ENCODE measurements around the gene TIMM17A. TPM values are rescaled to one million over a fixed set of nuclear protein-coding genes. Genes with fewer than 3 reads are reported as not detected.

TIMM17A gene
- total and polyA plus RNA-seq, 2 donors, result 47.1 to 48.9 TPM

DNA sequence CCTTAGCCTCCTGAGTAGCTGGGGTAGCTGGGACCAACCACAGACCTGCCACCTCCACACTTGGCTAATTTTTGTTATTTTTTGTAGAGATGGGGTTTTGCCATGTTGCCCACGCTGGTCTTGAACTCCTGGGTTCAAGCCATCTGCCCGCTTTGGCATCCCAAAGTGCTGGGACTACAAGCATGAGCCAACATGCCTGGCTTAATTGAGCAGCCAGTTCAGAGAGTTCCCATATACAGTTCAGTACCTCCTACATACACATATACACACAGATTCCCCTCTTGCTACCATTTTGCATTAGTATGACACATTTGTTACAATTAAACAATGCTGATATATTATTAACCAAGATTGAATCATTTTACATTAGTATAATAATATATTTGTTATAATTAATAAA lies 30.1 kb downstream of the TIMM17A start:
- Histone ChIP-seq H3K27ac (ENCODE audit: low read depth in 1 of 2, low read length in 1 of 2) (no peak overlapping the region), H3K36me3 (ENCODE audit: control insufficient read depth in 2 of 2, insufficient read depth in 2 of 2, low read length in 1 of 2) (peaks cover 13 to 17% of the 10 kb centered on the region in 2 donors), H3K27me3 (ENCODE audit: control insufficient read depth in 2 of 2, insufficient read depth in 1 of 2, low read length in 1 of 2) (peaks cover 0 to 4% of the 10 kb centered on the region in 2 donors), H3K9me3 (ENCODE audit: control insufficient read depth in 2 of 2, insufficient read depth in 1 of 2, low read length in 1 of 2) (no peaks in the 10 kb centered on the region), H3K4me1 (ENCODE audit: control insufficient read depth in 2 of 2, insufficient read depth in 2 of 2, low read length in 2 of 2) (peaks cover 3 to 11% of the 10 kb centered on the region in 2 donors), H3K4me3 (ENCODE audit: low read length in 2 of 2) (no peak overlapping the region)
- WGBS, result 94% methylated on average over 2 of the region's 2 CpGs
- DNase-seq (ENCODE audit: low read depth in 6 of 9, low spot score in 9 of 9), result no peak

DNA sequence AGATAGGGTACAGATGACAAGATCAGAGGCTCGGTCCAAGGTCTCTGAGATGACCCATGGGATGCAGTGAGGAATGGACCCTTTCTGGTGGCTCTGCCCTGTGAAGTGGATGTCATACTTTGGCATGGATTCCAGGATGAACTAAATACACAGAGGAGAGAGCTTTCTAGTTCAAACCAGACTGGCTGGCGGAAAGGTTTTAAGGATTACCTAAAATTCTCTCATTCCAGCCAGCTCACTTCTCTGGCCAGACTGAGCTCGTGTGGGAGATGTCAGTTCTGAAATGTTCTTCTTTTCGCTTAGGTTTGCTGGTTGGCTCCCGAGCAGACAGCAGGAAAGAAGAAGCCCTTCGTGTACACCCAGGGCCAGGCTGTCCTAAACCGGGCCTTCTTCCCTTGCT lies 33.3 kb downstream of the TIMM17A start:
- Histone ChIP-seq H3K4me1 (ENCODE audit: control insufficient read depth in 2 of 2, insufficient read depth in 2 of 2, low read length in 2 of 2) (peaks cover 0 to 4% of the 10 kb centered on the region in 2 donors), H3K27ac (ENCODE audit: low read depth in 1 of 2, low read length in 1 of 2) (no peak overlapping the region), H3K27me3 (ENCODE audit: control insufficient read depth in 2 of 2, insufficient read depth in 1 of 2, low read length in 1 of 2) (no peaks in the 10 kb centered on the region), H3K9me3 (ENCODE audit: control insufficient read depth in 2 of 2, insufficient read depth in 1 of 2, low read length in 1 of 2) (no peaks in the 10 kb centered on the region), H3K36me3 (ENCODE audit: control insufficient read depth in 2 of 2, insufficient read depth in 2 of 2, low read length in 1 of 2) (peaks cover 31 to 35% of the 10 kb centered on the region in 2 donors), H3K4me3 (ENCODE audit: low read length in 2 of 2) (no peak overlapping the region)
- no peak for DNase-seq (ENCODE audit: low read depth in 6 of 9, low spot score in 9 of 9)
- WGBS, result 90% methylated on average over 7 of the region's 7 CpGs

DNA sequence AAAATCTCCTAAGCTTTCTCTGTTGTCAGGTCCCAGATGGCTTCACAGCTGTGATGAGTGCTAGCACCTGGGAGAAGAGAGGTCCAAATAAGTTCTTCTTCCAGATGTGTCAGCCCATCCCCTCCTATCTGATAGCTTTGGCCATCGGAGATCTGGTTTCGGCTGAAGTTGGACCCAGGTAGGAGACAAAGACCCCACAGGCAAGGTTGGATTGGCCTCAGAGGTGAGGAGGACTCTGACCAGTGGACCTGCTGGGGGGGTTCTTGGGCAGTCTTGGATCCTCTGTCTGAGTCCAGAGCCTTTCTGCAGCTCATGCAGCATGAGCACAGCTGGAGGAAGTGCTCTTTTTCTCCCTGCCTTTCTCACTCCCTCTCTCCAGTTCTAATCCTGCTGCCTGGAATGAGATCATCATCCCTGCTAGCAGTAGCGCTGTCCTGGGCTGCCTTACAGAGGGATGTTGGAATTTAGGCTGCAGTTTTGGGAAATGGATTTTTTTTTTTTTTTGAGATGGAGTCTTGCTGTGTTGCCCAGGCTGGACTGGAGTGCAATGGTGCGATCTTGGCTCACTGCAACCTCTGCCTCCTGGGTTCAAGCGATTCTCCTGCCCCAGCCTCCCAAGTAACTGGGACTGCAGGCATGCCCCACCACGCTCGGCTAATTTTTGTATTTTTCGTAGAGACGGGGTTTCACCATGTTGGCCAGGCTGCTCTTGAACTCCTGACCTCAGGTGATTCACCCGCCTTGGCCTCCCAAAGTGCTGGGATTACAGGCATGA lies 34.2 kb downstream of the TIMM17A start:
- no peak overlapping the region for H3K4me3 ChIP-seq (ENCODE audit: low read length in 2 of 2)
- no peak overlapping the region for H3K27ac ChIP-seq (ENCODE audit: low read depth in 1 of 2, low read length in 1 of 2)
- peaks cover 0 to 2% of the 10 kb centered on the region in 2 donors for H3K4me1 ChIP-seq (ENCODE audit: control insufficient read depth in 2 of 2, insufficient read depth in 2 of 2, low read length in 2 of 2)
- H3K27me3 ChIP-seq (ENCODE audit: control insufficient read depth in 2 of 2, insufficient read depth in 1 of 2, low read length in 1 of 2), result no peaks in the 10 kb centered on the region
- no peaks in the 10 kb centered on the region for H3K9me3 ChIP-seq (ENCODE audit: control insufficient read depth in 2 of 2, insufficient read depth in 1 of 2, low read length in 1 of 2)
- no peak for DNase-seq (ENCODE audit: low read depth in 6 of 9, low spot score in 9 of 9)
- WGBS, result 97% methylated on average over 10 of the region's 10 CpGs
- H3K36me3 ChIP-seq (ENCODE audit: control insufficient read depth in 2 of 2, insufficient read depth in 2 of 2, low read length in 1 of 2), result peaks cover 31 to 35% of the 10 kb centered on the region in 2 donors

DNA sequence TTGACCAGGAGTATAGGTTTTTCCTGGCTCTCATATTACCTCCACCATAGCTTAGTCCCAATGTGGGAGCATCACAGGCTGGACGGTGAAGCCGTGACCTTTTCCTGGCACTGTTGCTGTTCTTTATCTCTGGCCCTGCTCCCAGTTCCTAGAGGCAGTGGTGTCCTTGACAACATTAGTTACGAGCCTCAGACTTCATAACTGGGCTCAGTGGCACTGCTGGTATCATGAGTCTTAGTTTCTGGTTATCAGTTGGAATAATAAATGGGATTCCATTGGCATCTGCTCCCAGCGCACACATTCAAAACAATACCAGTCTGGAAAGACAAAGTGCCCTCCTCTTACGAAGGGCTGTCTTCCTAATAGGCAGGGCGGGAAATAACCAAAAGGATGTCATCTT lies 35.1 kb downstream of the TIMM17A start:
- WGBS, result 88% methylated on average over 6 of the region's 6 CpGs
- Histone ChIP-seq H3K9me3 (ENCODE audit: control insufficient read depth in 2 of 2, insufficient read depth in 1 of 2, low read length in 1 of 2) (no peaks in the 10 kb centered on the region), H3K4me3 (ENCODE audit: low read length in 2 of 2) (no peak overlapping the region), H3K27ac (ENCODE audit: low read depth in 1 of 2, low read length in 1 of 2) (no peak overlapping the region), H3K36me3 (ENCODE audit: control insufficient read depth in 2 of 2, insufficient read depth in 2 of 2, low read length in 1 of 2) (peaks cover 31 to 35% of the 10 kb centered on the region in 2 donors), H3K27me3 (ENCODE audit: control insufficient read depth in 2 of 2, insufficient read depth in 1 of 2, low read length in 1 of 2) (no peaks in the 10 kb centered on the region), H3K4me1 (ENCODE audit: control insufficient read depth in 2 of 2, insufficient read depth in 2 of 2, low read length in 2 of 2) (peaks cover 0 to 2% of the 10 kb centered on the region in 2 donors)
- no peak for DNase-seq (ENCODE audit: low read depth in 6 of 9, low spot score in 9 of 9)

DNA sequence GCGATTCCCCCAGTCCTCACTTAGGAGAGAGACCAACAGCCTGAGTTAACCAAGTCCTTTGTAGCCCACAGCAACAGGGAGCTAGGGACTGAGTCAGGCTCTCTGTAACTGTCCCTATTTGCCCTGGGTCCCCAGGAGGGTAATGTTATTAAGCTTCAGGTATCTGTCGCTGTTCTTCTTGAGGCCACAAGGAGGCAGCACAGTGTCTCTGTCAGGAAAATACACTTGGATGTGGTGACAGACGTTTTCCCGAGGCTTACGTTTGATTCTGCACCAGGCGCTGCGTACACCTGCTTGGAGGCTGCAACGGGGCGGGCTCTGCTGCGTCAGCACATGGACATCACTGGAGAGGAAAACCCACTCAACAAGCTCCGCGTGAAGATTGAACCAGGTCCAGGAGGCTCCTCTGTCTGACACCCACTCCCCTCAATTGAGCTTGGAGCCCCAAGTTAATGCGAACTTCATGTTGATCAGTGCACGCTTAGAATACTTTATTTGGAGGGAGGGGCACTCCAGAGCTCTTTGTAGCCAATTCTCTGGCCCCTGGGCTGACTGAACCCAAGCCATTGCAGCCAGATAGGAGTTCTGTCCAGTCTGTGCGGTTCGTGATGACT lies 44.4 kb downstream of the TIMM17A start:
- H3K27ac ChIP-seq (ENCODE audit: low read depth in 1 of 2, low read length in 1 of 2), result no peak overlapping the region

DNA sequence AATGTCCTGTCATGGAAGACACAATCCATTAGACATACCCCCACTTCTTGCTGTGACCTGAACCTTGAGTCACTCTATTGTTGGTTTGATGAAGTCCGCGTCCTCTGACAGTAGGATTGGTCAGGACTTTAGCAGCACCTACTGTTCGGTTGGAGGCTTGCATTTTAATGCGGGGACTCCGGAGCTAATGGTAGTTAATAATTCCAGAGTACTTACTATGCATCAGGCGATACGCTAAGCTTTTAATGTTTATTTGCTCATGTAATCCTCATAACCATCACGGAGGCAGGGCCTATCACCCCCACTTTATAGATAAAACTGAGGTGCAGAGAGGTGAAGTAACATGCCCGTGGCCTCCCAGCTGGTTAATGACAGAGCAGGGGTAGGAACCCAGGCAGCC lies 47.2 kb downstream of the TIMM17A start:
- peaks cover 46 to 56% of the 10 kb centered on the region in 2 donors for H3K36me3 ChIP-seq (ENCODE audit: control insufficient read depth in 2 of 2, insufficient read depth in 2 of 2, low read length in 1 of 2)
- H3K27ac ChIP-seq (ENCODE audit: low read depth in 1 of 2, low read length in 1 of 2), result no peak overlapping the region
- H3K4me1 ChIP-seq (ENCODE audit: control insufficient read depth in 2 of 2, insufficient read depth in 2 of 2, low read length in 2 of 2), result no peaks in the 10 kb centered on the region
- H3K9me3 ChIP-seq (ENCODE audit: control insufficient read depth in 2 of 2, insufficient read depth in 1 of 2, low read length in 1 of 2), result no peaks in the 10 kb centered on the region
- DNase-seq (ENCODE audit: low read depth in 6 of 9, low spot score in 9 of 9), result no peak
- H3K27me3 ChIP-seq (ENCODE audit: control insufficient read depth in 2 of 2, insufficient read depth in 1 of 2, low read length in 1 of 2), result no peaks in the 10 kb centered on the region
- no peak overlapping the region for H3K4me3 ChIP-seq (ENCODE audit: low read length in 2 of 2)
- WGBS, result 94% methylated on average over 9 of the region's 9 CpGs

More for the DNA sequence above, 44.4 kb downstream of the TIMM17A start:
- Histone ChIP-seq H3K27me3 (ENCODE audit: control insufficient read depth in 2 of 2, insufficient read depth in 1 of 2, low read length in 1 of 2) (no peaks in the 10 kb centered on the region), H3K9me3 (ENCODE audit: control insufficient read depth in 2 of 2, insufficient read depth in 1 of 2, low read length in 1 of 2) (no peaks in the 10 kb centered on the region), H3K4me3 (ENCODE audit: low read length in 2 of 2) (no peak overlapping the region), H3K4me1 (ENCODE audit: control insufficient read depth in 2 of 2, insufficient read depth in 2 of 2, low read length in 2 of 2) (no peaks in the 10 kb centered on the region), H3K36me3 (ENCODE audit: control insufficient read depth in 2 of 2, insufficient read depth in 2 of 2, low read length in 1 of 2) (peaks cover 51 to 55% of the 10 kb centered on the region in 2 donors)
- DNase-seq (ENCODE audit: low read depth in 6 of 9, low spot score in 9 of 9), result peak in 4 of 9 donors; percentile 30 to 48 (median 37)
- WGBS, result 77% methylated on average over 16 of the region's 16 CpGs

DNA sequence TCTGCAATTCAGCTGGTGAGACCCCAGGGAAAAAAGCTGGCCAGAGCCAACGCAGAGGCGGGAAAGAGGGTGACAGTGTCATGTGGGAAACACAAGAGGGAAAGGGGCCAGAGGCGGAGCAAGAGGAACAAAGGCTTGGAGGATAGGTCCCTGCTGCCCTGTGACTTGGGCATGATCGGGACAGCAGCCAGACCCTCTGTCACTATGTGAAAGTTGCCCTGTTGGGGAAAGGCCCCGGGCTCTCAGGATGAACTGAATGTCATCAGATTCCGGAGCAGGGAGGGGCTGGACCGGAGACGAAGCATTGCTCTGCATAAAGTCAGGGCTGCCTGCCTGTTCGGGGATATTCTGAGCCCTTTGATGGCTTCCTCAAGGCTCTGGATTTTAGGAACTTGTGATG lies 49.4 kb downstream of the TIMM17A start:
- Histone ChIP-seq H3K27ac (ENCODE audit: low read depth in 1 of 2, low read length in 1 of 2) (no peak overlapping the region), H3K36me3 (ENCODE audit: control insufficient read depth in 2 of 2, insufficient read depth in 2 of 2, low read length in 1 of 2) (peaks cover 42 to 58% of the 10 kb centered on the region in 2 donors), H3K9me3 (ENCODE audit: control insufficient read depth in 2 of 2, insufficient read depth in 1 of 2, low read length in 1 of 2) (no peaks in the 10 kb centered on the region), H3K4me3 (ENCODE audit: low read length in 2 of 2) (no peak overlapping the region), H3K4me1 (ENCODE audit: control insufficient read depth in 2 of 2, insufficient read depth in 2 of 2, low read length in 2 of 2) (peaks cover 0 to 6% of the 10 kb centered on the region in 2 donors), H3K27me3 (ENCODE audit: control insufficient read depth in 2 of 2, insufficient read depth in 1 of 2, low read length in 1 of 2) (no peaks in the 10 kb centered on the region)
- WGBS, result 92% methylated on average over 9 of the region's 9 CpGs
- DNase-seq (ENCODE audit: low read depth in 6 of 9, low spot score in 9 of 9), result no peak

DNA sequence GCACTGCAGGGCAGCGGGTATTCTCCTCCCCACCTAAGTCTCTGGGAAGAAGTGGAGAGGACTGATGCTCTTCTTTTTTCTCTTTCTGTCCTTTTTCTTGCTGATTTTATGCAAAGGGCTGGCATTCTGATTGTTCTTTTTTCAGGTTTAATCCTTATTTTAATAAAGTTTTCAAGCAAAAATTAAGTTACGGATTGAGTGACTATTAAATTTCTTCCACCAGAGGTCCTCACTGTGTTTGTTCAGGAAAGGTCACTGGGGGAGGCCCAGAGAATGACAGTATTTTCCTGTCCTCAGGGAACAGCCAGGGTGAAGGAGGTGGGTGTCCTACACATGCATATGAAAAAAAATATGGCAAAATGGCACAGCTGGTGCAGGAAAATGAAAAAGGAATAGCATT lies 50.7 kb downstream of the TIMM17A start:
- Histone ChIP-seq H3K27ac (ENCODE audit: low read depth in 1 of 2, low read length in 1 of 2) (no peak overlapping the region), H3K4me3 (ENCODE audit: low read length in 2 of 2) (no peak overlapping the region), H3K36me3 (ENCODE audit: control insufficient read depth in 2 of 2, insufficient read depth in 2 of 2, low read length in 1 of 2) (peaks cover 33 to 48% of the 10 kb centered on the region in 2 donors), H3K4me1 (ENCODE audit: control insufficient read depth in 2 of 2, insufficient read depth in 2 of 2, low read length in 2 of 2) (peaks cover 0 to 11% of the 10 kb centered on the region in 2 donors), H3K9me3 (ENCODE audit: control insufficient read depth in 2 of 2, insufficient read depth in 1 of 2, low read length in 1 of 2) (no peaks in the 10 kb centered on the region), H3K27me3 (ENCODE audit: control insufficient read depth in 2 of 2, insufficient read depth in 1 of 2, low read length in 1 of 2) (peaks cover 0 to 7% of the 10 kb centered on the region in 2 donors)
- no peak for DNase-seq (ENCODE audit: low read depth in 6 of 9, low spot score in 9 of 9)
- 98% methylated on average over 2 of the region's 2 CpGs for WGBS

DNA sequence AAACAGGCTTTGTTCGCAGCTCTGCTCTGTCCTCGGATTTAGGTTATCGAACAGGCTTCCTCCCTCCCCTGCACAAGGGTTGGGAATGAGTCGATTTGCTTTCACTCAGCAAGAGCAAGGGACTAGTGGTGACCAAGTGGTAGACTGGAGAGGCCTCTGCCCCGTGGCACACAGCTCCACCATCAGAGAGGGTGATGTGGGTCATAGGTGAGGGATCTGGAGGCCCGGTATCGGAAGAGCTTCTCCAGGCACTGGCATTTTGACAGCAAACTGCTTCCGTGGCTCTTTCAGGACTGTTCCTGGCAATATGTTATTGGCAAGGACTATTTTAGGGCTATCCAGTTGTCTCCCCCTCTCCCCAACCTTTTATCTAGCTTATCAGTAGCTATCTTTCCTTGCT lies 52.0 kb downstream of the TIMM17A start:
- Histone ChIP-seq H3K4me1 (ENCODE audit: control insufficient read depth in 2 of 2, insufficient read depth in 2 of 2, low read length in 2 of 2) (peaks cover 0 to 11% of the 10 kb centered on the region in 2 donors), H3K27me3 (ENCODE audit: control insufficient read depth in 2 of 2, insufficient read depth in 1 of 2, low read length in 1 of 2) (peaks cover 0 to 11% of the 10 kb centered on the region in 2 donors), H3K36me3 (ENCODE audit: control insufficient read depth in 2 of 2, insufficient read depth in 2 of 2, low read length in 1 of 2) (peaks cover 26 to 38% of the 10 kb centered on the region in 2 donors), H3K9me3 (ENCODE audit: control insufficient read depth in 2 of 2, insufficient read depth in 1 of 2, low read length in 1 of 2) (no peaks in the 10 kb centered on the region), H3K27ac (ENCODE audit: low read depth in 1 of 2, low read length in 1 of 2) (no peak overlapping the region), H3K4me3 (ENCODE audit: low read length in 2 of 2) (no peak overlapping the region)
- WGBS, result 83% methylated on average over 8 of the region's 8 CpGs
- DNase-seq (ENCODE audit: low read depth in 6 of 9, low spot score in 9 of 9), result no peak

All from thymus (tissue), 11 donors.